HG03521 (cell line): ENCODE results near the gene ZBTB7A.

Experiments
- ATAC-seq: cut with Tn5 transposase; IDR thresholded peaks from one replicate; pipeline ENCODE4 v1.9.1; 2021; ENCODE audit warnings: mild to moderate bottlenecking, moderate library complexity; ENCODE audit not compliant: unreplicated experiment

ZBTB7A gene

GRCh38 chr19:4057931-4058692 is 8.6 kb downstream of the ZBTB7A start:
- no peak for ATAC-seq

- no peak for ATAC-seq
These were observed 11.5 kb downstream of the ZBTB7A start for GRCh38 chr19:4055209-4055552.

GRCh38 chr19:4054441-4055208 is 12.1 kb downstream of the ZBTB7A start:
- ATAC-seq = no peak

- ATAC-seq = no peak
These were observed 13.0 kb downstream of the ZBTB7A start for GRCh38 chr19:4053423-4054324.

GRCh38 chr19:4052993-4053422 is 13.7 kb downstream of the ZBTB7A start:
- ATAC-seq = no peak

GRCh38 chr19:4052114-4052992 is 14.3 kb downstream of the ZBTB7A start:
- no peak for ATAC-seq

GRCh38 chr19:4051175-4052101 is 15.3 kb downstream of the ZBTB7A start:
- ATAC-seq = no peak

- no peak for ATAC-seq
These were observed 17.3 kb downstream of the ZBTB7A start for GRCh38 chr19:4049432-4049831.

GRCh38 chr19:4046946-4047683 is 19.6 kb downstream of the ZBTB7A start:
- no peak for ATAC-seq

GRCh38 chr19:4046362-4046691 is 20.4 kb downstream of the ZBTB7A start:
- ATAC-seq = no peak

GRCh38 chr19:4045597-4046361 is 20.9 kb downstream of the ZBTB7A start:
- no peak for ATAC-seq

GRCh38 chr19:4044990-4045465 is 21.7 kb downstream of the ZBTB7A start:
- ATAC-seq = no peak

- ATAC-seq = no peak
These were observed 22.6 kb downstream of the ZBTB7A start for GRCh38 chr19:4043966-4044715.

GRCh38 chr19:4043401-4043800 is 23.3 kb downstream of the ZBTB7A start:
- ATAC-seq = no peak

- no peak for ATAC-seq
These were observed 24.0 kb downstream of the ZBTB7A start for GRCh38 chr19:4042731-4043082.

GRCh38 chr19:4042064-4042730 is 24.5 kb downstream of the ZBTB7A start:
- ATAC-seq = no peak
